BLaER1 treated with 17β-estradiol and CSF1 and Interleukin-3, amounts not matched to agents 10 nM and 100 nM (cell line): ENCODE data around the gene TNKS1BP1.

Source experiments
- H3K27ac ChIP-seq, 11 experiments: shearing (Covaris generic); formaldehyde crosslinking; 2 replicates each; pipeline ENCODE4 v1.8.1; 2022
- H3K27me3 ChIP-seq, 11 experiments: shearing (Covaris generic); formaldehyde crosslinking; 2 replicates each; pipeline ENCODE4 v1.8.1; 2022
- H3K36me3 ChIP-seq, 11 experiments: shearing (Covaris generic); formaldehyde crosslinking; 2 replicates each; pipeline ENCODE4 v1.8.1; 2022
- H3K4me1 ChIP-seq, 10 experiments: shearing (Covaris generic); formaldehyde crosslinking; 2 replicates each; pipeline ENCODE4 v1.8.1; 2022
- H3K4me2 ChIP-seq, 11 experiments: shearing (Covaris generic); formaldehyde crosslinking; 2 replicates each; pipeline ENCODE4 v1.8.1; 2022
- H3K4me3 ChIP-seq, 10 experiments: shearing (Covaris generic); formaldehyde crosslinking; 2 replicates each; pipeline ENCODE4 v1.8.1; 2022
- H3K9ac ChIP-seq, 11 experiments: shearing (Covaris generic); formaldehyde crosslinking; 2 replicates each; pipeline ENCODE4 v1.8.1; 2022
- H3K9me3 ChIP-seq, 11 experiments: shearing (Covaris generic); formaldehyde crosslinking; replicated peaks in 1 of 11; 2 replicates each; pipeline ENCODE4 v1.8.1; 2022
- H4K20me1 ChIP-seq, 11 experiments: shearing (Covaris generic); formaldehyde crosslinking; 2 replicates each; pipeline ENCODE4 v1.8.1; 2022
- Cebpa-rat ChIP-seq, 11 experiments: shearing (Covaris generic); IDR thresholded peaks; 2 replicates each; pipeline ENCODE4 v1.8.1; 2022

The TNKS1BP1 gene

DNA sequence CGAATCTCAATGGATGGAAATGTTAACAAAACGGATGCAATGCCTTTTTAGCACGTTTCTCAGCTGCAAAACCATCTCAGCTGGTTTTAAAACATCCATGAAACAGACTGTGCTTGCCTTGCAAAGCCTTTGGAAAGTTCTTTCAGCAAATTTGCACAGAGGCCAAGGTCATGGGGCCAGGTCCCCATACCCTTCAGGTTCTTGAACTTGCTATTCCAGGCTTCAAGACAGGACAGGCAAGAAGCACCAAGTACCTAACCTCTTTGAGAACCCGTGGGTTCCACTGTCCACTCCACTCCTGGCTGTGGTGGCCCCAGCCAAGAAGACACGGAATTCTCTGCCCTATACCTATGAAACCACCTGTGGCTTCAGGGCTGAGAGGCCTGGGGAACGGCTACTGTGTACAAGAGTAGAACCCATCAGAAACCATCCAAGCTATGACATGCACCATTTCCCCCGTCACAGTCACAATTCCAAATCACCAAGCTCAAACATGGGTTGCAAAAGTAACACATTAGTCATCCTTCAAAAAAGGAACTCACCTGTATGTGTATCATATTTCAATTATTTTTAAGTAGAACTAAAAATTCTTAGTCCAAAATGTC is 17.0 kb downstream of the TNKS1BP1 start:
- peaks cover 46 to 94% (median 64%) of the 10 kb centered on the region in 10 experiments for H3K4me1 ChIP-seq
- TF ChIP-seq Cebpa-rat (IDR thresholded peaks at IDR 0.05) = no peak
- H4K20me1 ChIP-seq = peaks cover 0 to 61% (median 0%) of the 10 kb centered on the region in 11 experiments; a peak in 8 of 22 replicates
- no peaks in the 10 kb centered on the region for H3K9me3 ChIP-seq
- H3K27ac ChIP-seq = peak overlapping the region in 6 of 11 experiments; percentile 30 to 64 (median 52); a peak in 8 of 22 replicates
- no peaks in the 10 kb centered on the region for H3K27me3 ChIP-seq
- peaks cover 11 to 48% (median 34%) of the 10 kb centered on the region in 11 experiments; a peak in 20 of 22 replicates for H3K36me3 ChIP-seq
- peak overlapping the region; percentile 76 to 97 (median 83); a peak in 20 of 22 replicates for H3K4me2 ChIP-seq
- H3K9ac ChIP-seq = no peak overlapping the region
- peak overlapping the region in 3 of 10 experiments; percentile 37 to 54 (median 48); a peak in 2 of 20 replicates for H3K4me3 ChIP-seq

DNA sequence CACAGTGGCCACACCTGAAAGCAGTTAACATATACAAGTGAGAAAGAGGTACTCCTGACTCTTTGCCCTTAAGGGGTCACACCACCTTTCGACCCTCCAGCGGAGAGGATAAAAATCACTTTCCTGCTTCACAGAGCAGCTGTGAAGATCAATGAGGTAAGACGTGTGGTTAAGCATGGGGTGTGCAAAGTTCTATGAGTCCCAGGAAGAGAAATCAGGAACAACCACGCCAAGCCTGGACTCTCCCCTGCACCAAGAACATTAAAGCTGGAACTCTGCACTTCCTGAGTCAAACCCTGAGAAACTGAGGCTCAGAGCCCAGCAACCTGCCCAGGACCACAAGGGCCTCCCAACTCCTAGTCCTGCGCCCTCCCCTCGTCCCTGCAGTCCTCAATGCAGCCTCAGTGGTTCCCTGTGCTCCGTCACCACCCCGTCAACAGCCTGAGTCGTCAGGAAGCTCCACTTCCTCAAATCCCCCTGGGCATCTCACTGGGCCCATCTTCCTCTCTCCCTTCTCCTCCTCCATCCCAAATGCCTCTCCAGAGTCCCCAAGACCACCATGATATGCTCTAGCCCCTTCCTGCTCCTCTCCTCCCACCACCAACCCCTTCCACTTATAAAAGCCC is 17.7 kb downstream of the TNKS1BP1 start:
- Histone ChIP-seq H3K27ac (peak overlapping the region in 9 of 11 experiments; percentile 30 to 64 (median 53); a peak in 16 of 22 replicates), H3K9me3 (no peaks in the 10 kb centered on the region), H3K9ac (peak overlapping the region in 6 of 11 experiments; percentile 25 to 51 (median 38); a peak in 9 of 22 replicates), H4K20me1 (peaks cover 0 to 63% (median 0%) of the 10 kb centered on the region in 11 experiments; a peak in 8 of 22 replicates), H3K4me2 (peak overlapping the region; percentile 76 to 97 (median 83)), H3K4me1 (peaks cover 40 to 87% (median 57%) of the 10 kb centered on the region in 10 experiments), H3K27me3 (no peaks in the 10 kb centered on the region), H3K4me3 (peak overlapping the region in 5 of 10 experiments; percentile 21 to 54 (median 41); a peak in 8 of 20 replicates), H3K36me3 (peaks cover 17 to 48% (median 34%) of the 10 kb centered on the region in 11 experiments)
- no peak for TF ChIP-seq Cebpa-rat (IDR thresholded peaks at IDR 0.05)

DNA sequence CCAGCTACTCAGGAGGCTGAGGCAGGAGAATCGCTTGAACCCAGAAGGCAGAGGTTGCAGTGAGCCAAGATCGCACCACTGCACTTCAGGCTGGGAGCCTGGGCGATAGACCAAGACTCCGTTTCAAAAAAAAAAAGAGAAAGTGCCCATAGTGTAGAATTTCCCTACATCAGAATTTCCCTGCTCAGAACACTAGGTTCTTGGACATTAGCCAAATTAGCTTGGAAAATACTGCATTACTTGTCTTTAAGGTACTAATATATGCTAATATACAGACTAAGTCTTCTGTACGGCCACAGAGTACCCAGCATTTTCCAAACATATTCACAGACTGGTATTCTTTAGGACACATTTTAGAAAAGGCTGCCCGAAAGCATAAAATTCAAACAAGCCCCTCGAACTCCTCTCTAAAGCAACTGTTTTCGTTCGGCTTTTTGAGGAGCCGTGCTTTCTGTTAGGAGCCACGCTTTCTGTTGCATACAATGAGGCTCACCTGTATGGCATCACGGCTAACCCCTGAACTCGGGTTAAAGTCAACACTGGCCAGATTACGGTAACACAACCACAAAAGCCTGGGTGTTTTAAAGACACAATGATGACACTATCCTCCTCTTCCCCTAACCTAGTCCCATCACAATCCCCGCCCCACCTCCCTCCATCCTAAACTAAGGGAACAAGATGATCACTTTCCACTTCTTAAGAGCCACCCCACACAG is 18.4 kb downstream of the TNKS1BP1 start:
- Histone ChIP-seq H3K9ac (no peak overlapping the region), H3K4me1 (peaks cover 34 to 79% (median 51%) of the 10 kb centered on the region in 10 experiments), H3K4me3 (peak overlapping the region in 1 of 10 experiments; percentile 28; a peak in 1 of 20 replicates), H3K27me3 (no peaks in the 10 kb centered on the region), H3K4me2 (peak overlapping the region; percentile 40 to 97 (median 76)), H3K9me3 (no peaks in the 10 kb centered on the region), H3K36me3 (peaks cover 24 to 55% (median 41%) of the 10 kb centered on the region in 11 experiments), H3K27ac (no peak overlapping the region), H4K20me1 (peaks cover 0 to 59% (median 0%) of the 10 kb centered on the region in 11 experiments; a peak in 8 of 22 replicates)
- no peak for TF ChIP-seq Cebpa-rat (IDR thresholded peaks at IDR 0.05)

DNA sequence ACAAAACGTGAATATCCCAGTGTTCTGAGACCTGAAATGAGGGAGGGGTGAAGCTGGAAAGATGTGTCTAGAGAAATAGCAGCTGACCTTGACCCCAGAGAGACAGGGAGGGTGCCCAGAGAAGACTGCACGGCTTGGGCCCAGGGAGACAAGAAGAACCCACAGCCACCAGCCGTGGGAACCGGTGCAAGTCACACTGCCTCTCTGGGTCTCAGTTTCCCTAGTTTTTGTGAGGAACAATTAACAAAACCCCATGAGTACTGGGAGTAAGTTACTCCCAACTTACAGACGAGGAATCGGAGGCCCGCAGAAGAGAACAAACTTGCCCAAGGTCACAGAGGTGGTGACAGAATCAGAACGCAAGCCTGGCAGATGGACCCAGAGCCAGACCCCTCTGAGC is 19.2 kb downstream of the TNKS1BP1 start:
- no peak overlapping the region for H3K4me3 ChIP-seq
- peak overlapping the region in 10 of 11 experiments; percentile 40 to 97 (median 76); a peak in 14 of 22 replicates for H3K4me2 ChIP-seq
- peaks cover 26 to 71% (median 43%) of the 10 kb centered on the region in 10 experiments for H3K4me1 ChIP-seq
- H3K27me3 ChIP-seq = no peaks in the 10 kb centered on the region
- peaks cover 0 to 52% (median 0%) of the 10 kb centered on the region in 11 experiments; a peak in 8 of 22 replicates for H4K20me1 ChIP-seq
- no peak overlapping the region for H3K27ac ChIP-seq
- H3K9me3 ChIP-seq = peaks cover 0 to 7% (median 1%) of the 10 kb centered on the region in 11 experiments; a peak in 8 of 22 replicates
- H3K36me3 ChIP-seq = peaks cover 32 to 62% (median 49%) of the 10 kb centered on the region in 11 experiments
- H3K9ac ChIP-seq = no peak overlapping the region
- TF ChIP-seq Cebpa-rat (IDR thresholded peaks at IDR 0.05) = no peak

DNA sequence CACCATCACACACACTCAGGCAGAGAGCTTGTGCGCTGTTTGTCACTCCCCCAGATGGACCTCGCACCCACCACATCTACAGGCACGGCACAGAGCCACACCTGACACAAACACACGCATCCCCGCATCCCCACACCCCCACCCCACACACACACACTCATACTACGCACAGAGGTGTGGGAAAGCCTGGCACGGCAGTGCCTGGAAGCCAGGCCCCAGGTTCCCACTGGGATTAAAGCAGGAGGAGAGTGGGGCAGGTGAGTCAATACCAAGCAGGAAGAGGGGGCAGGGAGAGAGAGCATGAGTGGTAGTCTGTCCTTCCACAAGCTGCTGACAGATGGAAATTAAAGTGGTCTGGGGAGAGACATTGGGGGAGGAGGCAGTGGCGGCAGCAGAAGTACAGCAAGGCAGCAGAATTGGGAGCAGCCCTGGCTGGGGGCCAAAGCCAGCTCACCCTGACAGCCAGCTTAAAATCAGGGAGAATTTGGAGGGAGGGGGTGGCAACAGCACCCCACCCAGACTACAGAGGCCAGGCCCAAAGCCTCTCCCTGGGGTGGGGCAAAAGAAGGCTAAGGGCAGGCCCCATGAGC is 20.7 kb downstream of the TNKS1BP1 start:
- H3K4me3 ChIP-seq = no peak overlapping the region
- peak overlapping the region in 3 of 11 experiments; percentile 14 to 51 (median 48); a peak in 5 of 22 replicates for H3K9ac ChIP-seq
- no peak for TF ChIP-seq Cebpa-rat (IDR thresholded peaks at IDR 0.05)
- H3K9me3 ChIP-seq = peaks cover 12 to 21% (median 16%) of the 10 kb centered on the region in 11 experiments
- H3K4me1 ChIP-seq = peaks cover 24 to 68% (median 34%) of the 10 kb centered on the region in 10 experiments
- peaks cover 0 to 47% (median 0%) of the 10 kb centered on the region in 11 experiments; a peak in 7 of 22 replicates for H4K20me1 ChIP-seq
- H3K27me3 ChIP-seq = no peaks in the 10 kb centered on the region
- peaks cover 40 to 62% (median 51%) of the 10 kb centered on the region in 11 experiments for H3K36me3 ChIP-seq
- H3K27ac ChIP-seq = peak overlapping the region in 1 of 11 experiments; percentile 49; a peak in 1 of 22 replicates
- peak overlapping the region in 4 of 11 experiments; percentile 11 to 77 (median 66); a peak in 6 of 22 replicates for H3K4me2 ChIP-seq

DNA sequence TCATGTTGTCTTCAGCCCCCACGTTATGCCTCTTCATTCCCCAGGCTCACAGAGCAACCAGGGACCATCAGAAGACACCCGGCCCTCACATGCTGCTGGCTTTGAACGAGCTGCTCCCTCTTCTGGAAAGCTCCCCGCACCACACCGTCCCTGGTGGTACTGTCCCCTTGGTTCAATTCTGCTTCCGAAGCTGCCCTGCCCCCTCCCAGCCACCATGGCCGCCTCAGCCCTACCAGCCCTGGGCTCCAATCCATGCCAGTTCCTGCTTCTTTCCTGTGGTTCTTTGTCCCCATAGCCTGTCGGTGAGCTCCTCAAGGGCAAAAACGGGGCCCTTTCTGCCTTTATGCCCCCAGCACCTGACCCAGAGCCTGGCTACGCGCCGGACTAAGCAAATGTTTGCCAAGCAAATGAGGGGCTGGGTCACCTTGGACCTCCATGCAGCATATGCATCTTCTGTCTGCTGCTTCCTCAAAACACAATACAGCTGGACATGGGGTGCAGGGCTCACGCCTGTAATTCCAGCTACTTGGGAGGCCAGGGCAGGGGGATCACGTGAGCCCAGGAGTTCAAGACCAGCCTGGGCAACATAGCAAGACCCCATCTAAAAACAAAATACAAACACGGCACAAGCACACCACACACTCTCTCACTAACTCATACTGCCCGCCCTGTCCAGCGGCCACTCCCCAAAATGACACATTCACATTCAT is 21.3 kb downstream of the TNKS1BP1 start:
- peaks cover 24 to 61% (median 34%) of the 10 kb centered on the region in 10 experiments for H3K4me1 ChIP-seq
- H3K9ac ChIP-seq = no peak overlapping the region
- H3K9me3 ChIP-seq = peaks cover 17 to 28% (median 22%) of the 10 kb centered on the region in 11 experiments
- TF ChIP-seq Cebpa-rat (IDR thresholded peaks at IDR 0.05) = no peak
- H3K27ac ChIP-seq = no peak overlapping the region
- no peaks in the 10 kb centered on the region for H3K27me3 ChIP-seq
- peaks cover 45 to 62% (median 53%) of the 10 kb centered on the region in 11 experiments for H3K36me3 ChIP-seq
- no peak overlapping the region for H3K4me3 ChIP-seq
- H4K20me1 ChIP-seq = peaks cover 0 to 47% (median 0%) of the 10 kb centered on the region in 11 experiments; a peak in 7 of 22 replicates
- no peak overlapping the region for H3K4me2 ChIP-seq

DNA sequence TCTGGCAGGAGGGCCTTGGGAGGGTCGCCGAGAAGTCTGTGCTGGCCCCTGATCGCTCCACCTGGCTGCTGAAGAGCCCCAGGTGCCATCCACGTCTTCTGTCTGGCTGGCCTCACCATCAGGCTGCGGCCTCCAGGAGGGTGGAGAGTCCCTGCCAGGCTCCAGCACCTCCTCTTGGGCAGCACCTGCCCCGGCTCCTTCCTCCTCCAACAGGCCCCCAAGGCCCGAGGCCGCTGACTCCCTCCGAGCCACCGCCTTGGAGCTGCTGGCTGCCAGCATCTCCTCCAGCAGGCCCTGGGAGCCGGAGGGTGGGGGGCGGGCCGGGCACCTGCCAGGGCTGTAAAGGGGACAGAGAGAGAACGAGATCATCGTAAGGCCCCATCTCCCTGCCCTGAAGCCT is 22.3 kb downstream of the TNKS1BP1 start:
- TF ChIP-seq Cebpa-rat (IDR thresholded peaks at IDR 0.05) = no peak
- H3K4me1 ChIP-seq = peaks cover 18 to 52% (median 26%) of the 10 kb centered on the region in 10 experiments
- H3K27me3 ChIP-seq = no peaks in the 10 kb centered on the region
- peaks cover 53 to 69% (median 62%) of the 10 kb centered on the region in 11 experiments for H3K36me3 ChIP-seq
- H3K27ac ChIP-seq = no peak overlapping the region
- no peak overlapping the region for H3K4me2 ChIP-seq
- no peak overlapping the region for H3K9ac ChIP-seq
- H3K4me3 ChIP-seq = no peak overlapping the region
- peaks cover 17 to 36% (median 28%) of the 10 kb centered on the region in 11 experiments for H3K9me3 ChIP-seq
- peaks cover 0 to 43% (median 0%) of the 10 kb centered on the region in 11 experiments; a peak in 7 of 22 replicates for H4K20me1 ChIP-seq
